ENCODE measurements around the gene FMN1. TPM values are rescaled to one million over a fixed set of nuclear protein-coding genes. Genes with fewer than 3 reads are reported as not detected.

The FMN1 gene
- total RNA-seq, 1 experiment from 2014 or later, result 4.5 TPM

DNA sequence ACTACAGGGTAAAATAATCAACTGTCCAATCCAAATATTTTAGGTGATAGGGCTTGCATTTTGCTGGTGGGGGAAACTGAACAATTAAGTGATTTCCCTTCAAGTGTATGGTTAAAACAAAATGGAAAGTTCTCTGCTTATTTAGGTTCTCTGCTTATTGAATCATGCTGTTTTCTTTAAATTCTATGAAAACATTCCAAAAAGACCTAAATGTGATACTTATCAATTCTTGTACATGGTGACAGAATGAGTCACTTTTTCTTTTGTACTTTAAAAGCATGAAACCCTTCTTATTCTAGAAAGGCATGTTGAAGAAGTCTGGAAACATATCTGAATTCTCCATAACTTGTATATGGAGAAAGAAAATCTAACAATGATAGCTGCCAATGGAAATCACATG lies 192.6 kb downstream of the FMN1 start:
- no peak for ATAC-seq
- no peak for DNase-seq (ENCODE audit: low spot score)
- H3K27me3 Mint-ChIP-seq (ENCODE audit: low read depth), result no peaks in the 10 kb centered on the region
- TF ChIP-seq ZNF423 (CRISPR knock-in tag; IDR thresholded peaks at IDR 0.05), result no peak
- TF ChIP-seq, protein P1, sequence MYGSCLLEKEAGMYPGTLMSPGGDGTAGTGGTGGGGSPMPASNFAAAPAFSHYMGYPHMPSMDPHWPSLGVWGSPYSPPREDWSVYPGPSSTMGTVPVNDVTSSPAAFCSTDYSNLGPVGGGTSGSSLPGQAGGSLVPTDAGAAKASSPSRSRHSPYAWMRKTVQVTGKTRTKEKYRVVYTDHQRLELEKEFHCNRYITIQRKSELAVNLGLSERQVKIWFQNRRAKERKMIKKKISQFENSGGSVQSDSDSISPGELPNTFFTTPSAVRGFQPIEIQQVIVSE (CRISPR knock-in tag; IDR thresholded peaks at IDR 0.05; ENCODE audit: borderline replicate concordance), result no peak
- TF ChIP-seq ZNF121 (CRISPR knock-in tag; IDR thresholded peaks at IDR 0.05), result no peak
- TF ChIP-seq, protein P2, sequence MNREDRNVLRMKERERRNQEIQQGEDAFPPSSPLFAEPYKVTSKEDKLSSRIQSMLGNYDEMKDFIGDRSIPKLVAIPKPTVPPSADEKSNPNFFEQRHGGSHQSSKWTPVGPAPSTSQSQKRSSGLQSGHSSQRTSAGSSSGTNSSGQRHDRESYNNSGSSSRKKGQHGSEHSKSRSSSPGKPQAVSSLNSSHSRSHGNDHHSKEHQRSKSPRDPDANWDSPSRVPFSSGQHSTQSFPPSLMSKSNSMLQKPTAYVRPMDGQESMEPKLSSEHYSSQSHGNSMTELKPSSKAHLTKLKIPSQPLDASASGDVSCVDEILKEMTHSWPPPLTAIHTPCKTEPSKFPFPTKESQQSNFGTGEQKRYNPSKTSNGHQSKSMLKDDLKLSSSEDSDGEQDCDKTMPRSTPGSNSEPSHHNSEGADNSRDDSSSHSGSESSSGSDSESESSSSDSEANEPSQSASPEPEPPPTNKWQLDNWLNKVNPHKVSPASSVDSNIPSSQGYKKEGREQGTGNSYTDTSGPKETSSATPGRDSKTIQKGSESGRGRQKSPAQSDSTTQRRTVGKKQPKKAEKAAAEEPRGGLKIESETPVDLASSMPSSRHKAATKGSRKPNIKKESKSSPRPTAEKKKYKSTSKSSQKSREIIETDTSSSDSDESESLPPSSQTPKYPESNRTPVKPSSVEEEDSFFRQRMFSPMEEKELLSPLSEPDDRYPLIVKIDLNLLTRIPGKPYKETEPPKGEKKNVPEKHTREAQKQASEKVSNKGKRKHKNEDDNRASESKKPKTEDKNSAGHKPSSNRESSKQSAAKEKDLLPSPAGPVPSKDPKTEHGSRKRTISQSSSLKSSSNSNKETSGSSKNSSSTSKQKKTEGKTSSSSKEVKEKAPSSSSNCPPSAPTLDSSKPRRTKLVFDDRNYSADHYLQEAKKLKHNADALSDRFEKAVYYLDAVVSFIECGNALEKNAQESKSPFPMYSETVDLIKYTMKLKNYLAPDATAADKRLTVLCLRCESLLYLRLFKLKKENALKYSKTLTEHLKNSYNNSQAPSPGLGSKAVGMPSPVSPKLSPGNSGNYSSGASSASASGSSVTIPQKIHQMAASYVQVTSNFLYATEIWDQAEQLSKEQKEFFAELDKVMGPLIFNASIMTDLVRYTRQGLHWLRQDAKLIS (CRISPR knock-in tag; IDR thresholded peaks at IDR 0.05; ENCODE audit: borderline replicate concordance), result no peak
- TF ChIP-seq, protein P3, sequence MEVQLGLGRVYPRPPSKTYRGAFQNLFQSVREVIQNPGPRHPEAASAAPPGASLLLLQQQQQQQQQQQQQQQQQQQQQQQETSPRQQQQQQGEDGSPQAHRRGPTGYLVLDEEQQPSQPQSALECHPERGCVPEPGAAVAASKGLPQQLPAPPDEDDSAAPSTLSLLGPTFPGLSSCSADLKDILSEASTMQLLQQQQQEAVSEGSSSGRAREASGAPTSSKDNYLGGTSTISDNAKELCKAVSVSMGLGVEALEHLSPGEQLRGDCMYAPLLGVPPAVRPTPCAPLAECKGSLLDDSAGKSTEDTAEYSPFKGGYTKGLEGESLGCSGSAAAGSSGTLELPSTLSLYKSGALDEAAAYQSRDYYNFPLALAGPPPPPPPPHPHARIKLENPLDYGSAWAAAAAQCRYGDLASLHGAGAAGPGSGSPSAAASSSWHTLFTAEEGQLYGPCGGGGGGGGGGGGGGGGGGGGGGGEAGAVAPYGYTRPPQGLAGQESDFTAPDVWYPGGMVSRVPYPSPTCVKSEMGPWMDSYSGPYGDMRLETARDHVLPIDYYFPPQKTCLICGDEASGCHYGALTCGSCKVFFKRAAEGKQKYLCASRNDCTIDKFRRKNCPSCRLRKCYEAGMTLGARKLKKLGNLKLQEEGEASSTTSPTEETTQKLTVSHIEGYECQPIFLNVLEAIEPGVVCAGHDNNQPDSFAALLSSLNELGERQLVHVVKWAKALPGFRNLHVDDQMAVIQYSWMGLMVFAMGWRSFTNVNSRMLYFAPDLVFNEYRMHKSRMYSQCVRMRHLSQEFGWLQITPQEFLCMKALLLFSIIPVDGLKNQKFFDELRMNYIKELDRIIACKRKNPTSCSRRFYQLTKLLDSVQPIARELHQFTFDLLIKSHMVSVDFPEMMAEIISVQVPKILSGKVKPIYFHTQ (CRISPR knock-in tag; IDR thresholded peaks at IDR 0.05), result no peak
- no peak for TF ChIP-seq CREM (CRISPR knock-in tag; IDR thresholded peaks at IDR 0.05)
- no peak for TF ChIP-seq ESRRA (CRISPR knock-in tag; IDR thresholded peaks at IDR 0.05; ENCODE audit: borderline replicate concordance)
- TF ChIP-seq, protein P4, sequence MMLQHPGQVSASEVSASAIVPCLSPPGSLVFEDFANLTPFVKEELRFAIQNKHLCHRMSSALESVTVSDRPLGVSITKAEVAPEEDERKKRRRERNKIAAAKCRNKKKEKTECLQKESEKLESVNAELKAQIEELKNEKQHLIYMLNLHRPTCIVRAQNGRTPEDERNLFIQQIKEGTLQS (CRISPR knock-in tag; conservative IDR thresholded peaks at IDR 0.05), result no peak
- no peak for TF ChIP-seq NFE2L1 (CRISPR knock-in tag; IDR thresholded peaks at IDR 0.05)
- TF ChIP-seq ZNF219 (CRISPR knock-in tag; IDR thresholded peaks at IDR 0.05; ENCODE audit: borderline replicate concordance), result no peak
- TF ChIP-seq NFATC4 (CRISPR knock-in tag; IDR thresholded peaks at IDR 0.05), result no peak
- TF ChIP-seq ZNF317 (CRISPR knock-in tag; IDR thresholded peaks at IDR 0.05; ENCODE audit: borderline replicate concordance, low read depth), result no peak
- TF ChIP-seq ATF1 (CRISPR knock-in tag; IDR thresholded peaks at IDR 0.05), result no peak
- TF ChIP-seq, protein P5, sequence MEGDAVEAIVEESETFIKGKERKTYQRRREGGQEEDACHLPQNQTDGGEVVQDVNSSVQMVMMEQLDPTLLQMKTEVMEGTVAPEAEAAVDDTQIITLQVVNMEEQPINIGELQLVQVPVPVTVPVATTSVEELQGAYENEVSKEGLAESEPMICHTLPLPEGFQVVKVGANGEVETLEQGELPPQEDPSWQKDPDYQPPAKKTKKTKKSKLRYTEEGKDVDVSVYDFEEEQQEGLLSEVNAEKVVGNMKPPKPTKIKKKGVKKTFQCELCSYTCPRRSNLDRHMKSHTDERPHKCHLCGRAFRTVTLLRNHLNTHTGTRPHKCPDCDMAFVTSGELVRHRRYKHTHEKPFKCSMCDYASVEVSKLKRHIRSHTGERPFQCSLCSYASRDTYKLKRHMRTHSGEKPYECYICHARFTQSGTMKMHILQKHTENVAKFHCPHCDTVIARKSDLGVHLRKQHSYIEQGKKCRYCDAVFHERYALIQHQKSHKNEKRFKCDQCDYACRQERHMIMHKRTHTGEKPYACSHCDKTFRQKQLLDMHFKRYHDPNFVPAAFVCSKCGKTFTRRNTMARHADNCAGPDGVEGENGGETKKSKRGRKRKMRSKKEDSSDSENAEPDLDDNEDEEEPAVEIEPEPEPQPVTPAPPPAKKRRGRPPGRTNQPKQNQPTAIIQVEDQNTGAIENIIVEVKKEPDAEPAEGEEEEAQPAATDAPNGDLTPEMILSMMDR (IDR thresholded peaks at IDR 0.05), result no peak
- no peak for TF ChIP-seq IRF2 (CRISPR knock-in tag; IDR thresholded peaks at IDR 0.05; ENCODE audit: borderline replicate concordance, low read depth)
- TF ChIP-seq, protein P6, sequence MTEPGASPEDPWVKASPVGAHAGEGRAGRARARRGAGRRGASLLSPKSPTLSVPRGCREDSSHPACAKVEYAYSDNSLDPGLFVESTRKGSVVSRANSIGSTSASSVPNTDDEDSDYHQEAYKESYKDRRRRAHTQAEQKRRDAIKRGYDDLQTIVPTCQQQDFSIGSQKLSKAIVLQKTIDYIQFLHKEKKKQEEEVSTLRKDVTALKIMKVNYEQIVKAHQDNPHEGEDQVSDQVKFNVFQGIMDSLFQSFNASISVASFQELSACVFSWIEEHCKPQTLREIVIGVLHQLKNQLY (CRISPR knock-in tag; IDR thresholded peaks at IDR 0.05), result no peak
- ChIA-PET CTCF (no interaction called here), POLR2A (no interaction called here)
- H3K27ac Mint-ChIP-seq, result no peak overlapping the region
- no peak overlapping the region for H3K4me3 Mint-ChIP-seq
- H3K4me1 Mint-ChIP-seq, result peaks cover under 1% of the 10 kb centered on the region
- H3K36me3 Mint-ChIP-seq, result no peaks in the 10 kb centered on the region
- no peaks in the 10 kb centered on the region for H3K9me3 Mint-ChIP-seq
